Raji (cell line): ENCODE measurements around the gene NSUN7.

Source experiments
- POLR2A ChIP-seq: IDR thresholded peaks from 2 replicates; pipeline ENCODE4 v1.6.1; 2011; ENCODE audit warnings: low read depth, low read length, control low read depth; ENCODE audit not compliant: insufficient read depth

NSUN7 gene

DNA sequence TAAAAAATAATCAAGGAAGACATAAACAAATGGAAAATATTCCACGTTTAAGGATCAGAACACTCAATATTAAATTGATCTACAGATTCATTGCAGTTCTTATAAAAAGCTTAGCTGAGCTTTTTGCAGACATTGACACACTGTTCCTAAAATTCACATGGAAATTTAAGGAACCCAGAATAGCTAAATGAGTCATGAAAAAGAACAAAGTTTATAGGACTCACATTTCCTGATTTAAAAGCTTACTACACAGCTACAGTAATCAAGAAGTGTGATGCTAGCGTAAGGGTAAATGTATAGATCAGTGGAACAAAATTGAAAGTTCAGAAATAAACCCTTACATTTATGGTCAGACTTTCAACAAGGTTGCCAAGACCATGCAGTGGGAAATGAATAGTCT is 33.1 kb downstream of the NSUN7 start:
- no peak for TF ChIP-seq POLR2A

DNA sequence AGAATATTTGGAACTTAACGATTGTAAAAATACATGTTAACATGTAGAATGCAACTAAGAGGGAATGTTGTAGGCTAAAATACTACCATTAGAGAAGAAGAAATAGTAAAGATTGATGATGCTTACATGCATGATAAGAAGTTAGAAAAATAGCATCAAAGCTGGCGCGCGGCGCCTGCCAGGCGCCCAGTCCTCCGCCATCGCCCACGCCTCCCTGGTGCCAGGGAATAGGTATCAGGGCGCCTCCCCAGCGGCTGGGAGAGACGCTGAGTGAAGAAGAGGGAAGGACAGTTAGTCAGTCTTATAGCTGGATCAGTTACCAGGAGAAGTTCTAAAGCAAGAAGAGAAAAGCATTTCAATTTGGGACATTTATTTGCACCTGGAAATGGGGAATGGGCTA is 36.0 kb downstream of the NSUN7 start:
- no peak for TF ChIP-seq POLR2A

DNA sequence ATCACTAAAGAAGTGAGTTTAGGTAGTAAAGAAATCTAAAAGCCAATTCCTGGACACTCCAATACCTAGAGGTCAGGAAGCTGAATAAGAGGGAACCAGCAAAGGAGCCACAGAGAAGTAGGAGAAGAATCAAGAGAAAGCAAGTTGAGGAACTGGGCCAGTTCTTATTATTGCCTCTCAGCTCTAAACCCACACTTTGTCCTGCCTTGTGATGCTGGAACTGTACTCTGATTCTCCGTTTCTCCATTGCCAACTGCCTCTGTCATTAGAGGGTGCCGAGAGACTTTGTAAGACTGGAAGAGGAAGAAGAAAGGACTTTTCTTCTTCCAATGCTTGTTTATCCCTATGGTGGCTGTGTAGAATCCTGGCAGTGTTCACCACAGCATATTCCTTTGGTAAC is 38.6 kb downstream of the NSUN7 start:
- TF ChIP-seq POLR2A = no peak

DNA sequence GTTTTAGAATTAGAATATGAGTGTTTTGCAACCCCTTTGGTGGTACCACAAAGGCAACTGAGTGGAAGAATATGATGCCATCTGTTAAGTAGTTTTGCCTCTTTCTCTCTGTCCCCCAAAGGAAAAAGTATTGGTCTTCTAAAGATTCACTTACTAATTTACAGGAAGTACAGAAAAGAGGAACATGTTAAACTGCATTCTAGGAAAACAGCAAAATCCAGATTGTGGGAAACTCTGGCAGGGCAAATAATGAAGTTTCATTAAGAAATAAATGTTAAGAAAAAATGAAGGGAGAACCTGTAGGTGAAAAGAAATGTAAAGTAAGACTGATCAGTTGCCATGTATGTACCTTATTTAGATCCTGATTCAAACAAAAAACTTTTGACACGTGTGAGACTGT is 39.3 kb downstream of the NSUN7 start:
- TF ChIP-seq POLR2A = no peak

DNA sequence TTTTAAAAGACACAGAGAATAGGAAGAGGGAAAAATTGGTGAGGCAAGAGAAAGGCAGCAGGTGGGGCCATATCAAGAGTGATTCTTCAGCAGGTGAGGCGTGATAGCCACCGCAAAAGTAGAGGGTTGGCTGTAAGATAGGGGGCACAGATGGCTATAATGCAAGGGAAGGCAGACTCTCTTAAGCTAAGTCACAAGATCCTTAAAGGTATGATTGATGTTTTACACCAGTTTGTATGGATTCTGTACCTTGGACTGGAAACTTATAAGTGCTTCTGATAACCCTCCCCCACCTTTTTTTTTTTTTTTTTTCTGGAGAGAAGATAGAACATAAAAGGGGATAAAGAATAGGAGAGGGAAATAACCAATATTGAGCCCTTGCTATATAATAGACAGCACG is 40.0 kb downstream of the NSUN7 start:
- no peak for TF ChIP-seq POLR2A

DNA sequence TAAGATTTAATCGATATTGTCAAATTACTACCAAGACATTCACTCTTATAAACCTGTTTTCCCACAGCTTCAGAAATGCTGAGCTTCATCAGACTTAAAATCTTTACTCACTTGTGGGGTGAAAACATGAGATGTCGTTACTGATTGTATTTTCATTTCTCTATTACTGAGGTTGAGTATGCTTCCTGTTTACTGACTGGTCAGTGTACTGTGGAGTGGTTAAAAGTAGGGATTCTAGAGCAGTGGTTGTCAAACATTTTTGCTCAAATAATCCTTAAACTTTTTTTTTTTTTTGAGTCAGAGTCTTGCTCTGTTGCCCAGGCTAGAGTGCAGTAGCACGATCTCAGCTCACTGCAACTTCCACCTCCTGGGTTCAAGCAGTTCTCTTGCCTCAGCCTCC is 50.3 kb downstream of the NSUN7 start:
- TF ChIP-seq POLR2A = no peak

DNA sequence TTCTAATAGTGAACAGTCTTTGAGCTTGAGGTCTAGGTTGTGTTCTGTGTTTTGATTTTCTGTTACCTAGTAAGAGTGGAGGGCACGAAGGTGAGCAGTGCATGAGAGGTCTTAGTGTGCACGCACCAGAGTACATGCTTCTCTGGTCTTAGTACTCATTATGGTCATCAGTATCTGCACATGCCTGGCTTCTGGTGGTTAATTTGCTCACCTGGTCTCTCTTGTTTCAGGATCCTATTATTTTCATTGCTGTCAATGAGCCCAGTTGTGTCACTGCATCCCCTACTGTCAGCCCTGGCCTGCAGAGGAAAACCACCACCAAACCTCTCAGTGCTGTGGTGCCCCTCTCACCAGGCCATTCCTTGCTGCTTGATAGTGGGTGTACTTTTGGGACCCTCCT is 54.8 kb downstream of the NSUN7 start:
- no peak for TF ChIP-seq POLR2A

DNA sequence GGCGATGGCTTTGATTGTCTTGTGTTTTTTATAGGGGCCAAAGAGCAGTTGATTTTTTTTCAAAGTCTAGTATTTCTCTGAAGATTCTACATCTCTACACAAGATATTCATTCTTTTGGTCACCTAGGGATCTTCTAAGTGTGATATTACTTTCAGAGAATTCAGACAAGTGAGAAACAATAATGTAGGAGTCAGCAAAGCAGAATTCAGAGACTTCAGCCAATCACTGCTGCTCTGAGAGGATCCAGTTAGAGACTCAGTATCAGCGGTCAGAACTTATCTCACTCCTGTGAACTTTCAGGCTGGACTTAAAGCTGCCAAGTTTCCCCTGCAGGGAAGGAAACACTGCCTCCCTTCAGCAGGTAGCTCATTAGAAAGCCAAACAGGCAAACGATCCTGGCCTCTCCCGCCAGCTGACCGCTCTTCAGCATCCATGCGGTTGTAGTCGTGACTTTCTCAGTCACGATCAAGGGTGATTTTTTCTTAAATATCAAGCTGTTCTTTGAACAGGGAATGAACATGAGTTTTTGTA is 59.2 kb downstream of the NSUN7 start:
- no peak for TF ChIP-seq POLR2A

DNA sequence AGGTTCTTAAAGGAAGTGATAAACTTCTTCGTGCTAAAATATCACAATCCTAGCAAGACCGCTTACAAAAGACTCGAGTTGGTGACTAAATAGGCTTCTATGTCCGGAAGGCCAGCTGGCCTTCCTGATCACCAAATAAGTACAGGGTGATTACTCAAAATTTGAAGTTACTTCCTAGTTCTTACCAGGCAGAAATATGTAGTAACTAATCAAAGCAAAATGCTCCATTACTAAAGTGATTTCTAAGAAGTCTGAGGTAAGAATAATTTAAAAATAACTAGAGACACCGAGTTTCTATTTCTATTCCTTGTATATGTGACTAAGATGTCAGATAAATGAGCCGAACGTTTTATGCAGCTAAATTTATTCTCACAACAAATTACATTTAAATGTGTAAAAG is 62.2 kb downstream of the NSUN7 start:
- no peak for TF ChIP-seq POLR2A

DNA sequence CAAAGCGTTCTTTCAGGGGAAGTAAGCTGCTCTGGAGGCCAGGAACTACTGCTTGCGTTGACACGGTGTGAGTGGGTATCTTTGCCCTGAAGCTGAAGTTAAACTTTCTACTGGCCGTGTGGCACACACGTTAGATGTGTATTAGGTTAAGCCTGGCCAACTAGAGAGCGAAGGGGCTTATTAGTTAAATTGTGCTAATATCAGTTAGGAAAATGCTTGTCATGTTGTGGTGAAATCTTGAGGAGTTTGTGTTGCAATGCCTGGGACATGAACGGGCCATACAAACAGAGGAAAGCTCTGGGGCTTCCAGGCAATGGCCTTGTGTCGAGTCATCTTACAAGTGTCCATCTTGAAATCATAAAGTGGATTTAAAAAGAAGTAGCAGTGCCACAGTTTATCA is 62.6 kb downstream of the NSUN7 start:
- TF ChIP-seq POLR2A = no peak

DNA sequence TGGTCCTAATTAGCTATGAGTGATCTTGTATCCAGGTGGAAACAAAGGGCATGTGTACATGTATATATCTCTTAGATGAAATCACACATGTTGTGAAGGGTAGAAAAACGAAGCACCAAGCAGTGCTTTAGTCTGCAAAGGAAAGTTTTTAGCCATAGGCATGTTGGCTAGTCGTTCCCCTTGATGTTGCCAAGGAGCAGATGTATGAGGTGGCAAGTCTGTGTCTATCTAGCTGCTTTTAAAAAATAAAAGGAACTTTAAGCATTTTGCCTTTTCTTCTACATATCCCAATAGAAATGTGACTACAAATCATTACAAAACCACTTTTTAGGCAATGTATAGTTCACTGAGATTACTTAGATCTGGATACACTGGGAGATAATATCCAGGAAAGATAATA is 63.1 kb downstream of the NSUN7 start:
- no peak for TF ChIP-seq POLR2A

DNA sequence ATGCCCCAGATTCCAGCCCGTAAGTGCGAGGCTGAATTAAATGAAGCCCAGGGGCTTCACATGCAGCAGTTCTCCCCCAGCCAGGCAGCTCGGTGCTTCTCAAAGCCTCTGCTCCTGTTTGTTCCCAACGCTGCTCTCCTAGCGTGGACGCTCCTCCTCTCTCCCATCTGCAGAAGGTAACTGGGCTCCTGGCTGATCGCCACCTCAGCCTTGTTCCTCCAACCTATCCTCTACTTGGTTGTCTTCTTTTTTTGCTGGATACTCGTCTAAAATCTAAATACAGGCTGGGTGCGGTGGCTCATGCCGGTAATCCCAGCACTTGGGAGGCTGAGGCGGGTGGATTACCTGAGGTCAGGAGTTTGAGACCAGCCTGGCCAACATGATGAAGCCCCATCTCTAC is 70.3 kb downstream of the NSUN7 start:
- TF ChIP-seq POLR2A = no peak

DNA sequence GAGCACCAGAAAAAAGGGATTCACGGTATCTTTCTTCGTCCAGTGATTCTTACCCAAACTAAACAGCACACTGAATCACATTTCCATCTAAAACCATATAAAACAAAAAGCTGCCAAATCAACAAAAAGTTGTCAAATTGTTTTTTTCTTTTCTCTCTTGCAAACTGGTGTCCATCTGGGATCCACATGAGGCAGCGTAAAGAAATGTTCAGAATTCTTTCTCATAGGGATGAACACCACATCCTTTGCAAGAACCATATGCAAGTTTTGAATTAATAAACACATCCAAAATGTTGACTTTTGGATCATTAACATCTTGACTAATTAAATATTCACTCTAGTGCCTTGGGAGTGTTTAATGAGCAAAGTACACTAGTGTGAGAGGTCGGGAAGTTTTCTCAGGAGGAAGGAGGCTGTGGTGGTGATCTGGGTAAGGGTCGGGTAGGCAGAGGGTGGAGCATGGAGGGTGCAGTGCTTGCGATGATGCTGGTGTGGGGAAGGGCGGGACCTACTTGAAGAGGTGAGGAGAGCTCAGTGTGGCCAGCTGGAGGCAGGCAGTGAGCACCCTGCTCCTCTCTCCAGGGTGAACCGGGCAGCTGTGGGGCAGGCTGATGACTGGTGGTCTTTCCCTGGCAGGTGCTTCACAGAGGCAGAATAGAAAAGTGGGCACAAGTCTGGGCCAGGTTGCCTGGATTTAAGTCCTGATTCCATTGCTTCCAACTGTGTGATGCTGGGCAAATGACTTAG is 72.8 kb downstream of the NSUN7 start:
- TF ChIP-seq POLR2A = no peak

DNA sequence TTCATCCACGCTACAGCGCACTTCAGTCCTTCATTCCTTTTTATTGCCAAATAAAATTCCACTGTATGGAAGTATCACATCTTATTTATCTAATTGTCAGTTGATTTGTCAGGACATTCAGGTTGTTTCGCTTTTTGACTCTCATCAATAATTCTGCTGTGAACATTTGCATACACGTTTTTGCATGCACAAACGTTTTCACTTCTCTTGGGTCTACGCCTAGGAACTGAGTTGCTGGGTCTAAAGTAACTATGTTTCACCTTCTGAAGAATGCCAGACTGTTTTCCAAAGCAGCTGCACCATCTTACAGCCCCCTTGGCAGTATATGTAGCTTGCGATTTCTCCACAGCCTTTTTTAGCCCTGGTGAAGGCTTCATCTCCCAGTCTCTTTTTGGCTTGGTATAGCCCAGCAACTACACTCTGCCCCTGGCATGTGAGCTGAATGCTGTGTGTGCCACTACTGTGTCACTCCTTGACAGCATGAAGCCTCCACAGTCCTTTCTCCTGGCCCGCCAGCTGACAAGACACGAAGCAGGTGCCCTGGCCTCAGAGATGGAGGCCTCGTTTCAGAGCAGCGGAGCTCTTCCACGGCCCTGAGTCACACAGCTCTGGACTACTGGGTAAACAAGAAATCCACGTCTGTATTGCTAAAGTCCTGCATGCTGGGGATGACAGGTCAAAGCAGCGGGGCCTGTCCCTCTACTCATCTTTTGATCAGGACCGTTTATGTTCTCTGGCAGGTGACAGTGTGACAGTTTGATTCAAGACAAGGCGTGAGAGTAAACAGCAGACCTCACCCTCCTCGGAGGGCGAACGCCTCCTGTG is 75.5 kb downstream of the NSUN7 start:
- no peak for TF ChIP-seq POLR2A

DNA sequence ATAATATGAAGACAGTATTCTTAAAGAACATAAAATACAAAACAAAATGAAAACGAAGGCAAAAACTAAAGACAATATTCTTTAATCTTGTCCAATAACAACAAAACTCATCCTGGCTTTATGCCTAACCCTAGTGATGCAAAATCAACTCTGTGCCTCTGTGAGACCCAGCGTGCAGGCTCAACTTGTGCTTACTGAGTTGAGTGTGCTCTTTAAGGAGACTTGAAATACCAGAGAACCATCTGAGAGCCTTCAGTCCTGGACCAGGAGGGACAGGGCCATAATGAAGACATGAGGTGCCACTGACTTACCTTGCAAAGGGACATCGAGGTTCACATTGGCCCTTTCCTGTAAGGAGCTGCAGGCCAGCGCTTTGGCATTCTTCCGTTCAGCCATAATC is 77.1 kb downstream of the NSUN7 start:
- TF ChIP-seq POLR2A = no peak

DNA sequence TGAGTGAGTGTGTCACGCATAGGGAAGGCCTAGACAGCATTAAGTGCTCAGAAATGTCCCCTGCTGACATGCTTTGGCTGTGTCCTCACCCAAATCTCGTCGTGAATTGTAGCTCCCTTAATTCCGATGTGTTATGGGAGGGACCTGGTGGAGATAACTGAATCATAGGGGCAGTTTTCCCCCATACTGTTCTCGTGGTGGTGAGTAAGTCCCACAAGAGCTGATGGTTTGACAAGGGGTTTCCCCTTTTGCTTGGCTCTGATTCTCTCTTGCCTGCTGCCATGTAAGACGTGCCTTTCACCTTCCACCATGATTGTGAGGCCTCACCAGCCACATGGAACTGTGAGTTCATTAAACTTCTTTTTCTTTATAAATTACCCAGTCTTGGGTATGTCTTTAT is 78.0 kb downstream of the NSUN7 start:
- no peak for TF ChIP-seq POLR2A

DNA sequence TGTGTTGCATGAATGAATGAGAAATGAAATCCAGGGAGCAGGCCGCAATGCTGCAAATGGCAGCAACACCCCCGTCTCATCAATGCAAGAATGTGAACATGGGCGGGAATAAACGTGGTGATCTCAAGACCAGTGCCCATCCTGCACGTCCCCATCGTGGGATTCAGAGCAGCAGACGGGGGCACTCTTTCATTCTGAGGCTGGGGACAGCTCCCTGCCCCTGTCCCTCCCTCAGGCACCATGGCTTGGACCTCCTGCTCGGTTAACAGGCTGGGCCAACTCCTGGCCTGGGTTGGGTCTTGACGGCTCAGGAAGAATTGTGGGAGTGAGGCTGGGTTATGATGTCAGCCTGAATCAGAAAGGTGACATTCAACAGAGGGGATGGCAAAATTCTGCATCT is 78.9 kb downstream of the NSUN7 start:
- no peak for TF ChIP-seq POLR2A

DNA sequence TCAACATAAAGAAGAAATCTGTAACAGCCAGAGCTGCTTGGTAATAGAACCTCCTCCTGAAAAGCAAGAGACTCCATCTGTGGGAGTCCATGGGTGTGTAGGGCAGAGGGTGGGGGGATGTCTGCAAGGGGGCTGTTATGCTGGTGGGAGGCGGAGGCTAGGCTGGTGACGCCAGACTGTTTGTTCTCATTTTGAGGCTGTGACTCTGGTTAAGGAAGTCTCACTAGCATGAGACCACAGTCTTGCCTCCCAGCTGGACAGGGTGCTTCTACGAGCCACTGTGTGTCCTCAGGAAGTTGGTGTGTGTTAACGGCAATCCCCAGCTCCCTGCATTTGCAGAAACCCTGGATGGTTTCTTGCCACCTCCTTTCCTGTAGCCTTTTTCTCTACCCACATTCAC is 79.8 kb downstream of the NSUN7 start:
- TF ChIP-seq POLR2A = no peak
